NCI-H1092 (cell line): ENCODE results near the gene SCN4A.
"Not testable (repeated sequence)": the region's sequence is repeated elsewhere in the genome, so short reads cannot be mapped to it uniquely, and the experiment has no call there.

ENCODE experiments used
- DNase-seq: peaks from one replicate; lab custom pipeline; 2025; lab: John Stamatoyannopoulos, UW

Gene SCN4A

GRCh38 chr17:63934183-63935112, 38.3 kb downstream of the SCN4A start:
- DNase-seq: no peak

GRCh38 chr17:63933598-63933997, 39.1 kb downstream of the SCN4A start:
- DNase-seq: no peak

GRCh38 chr17:63932721-63933120, 40.0 kb downstream of the SCN4A start:
- DNase-seq: no peak

GRCh38 chr17:63931981-63932561, 40.6 kb downstream of the SCN4A start, which contains the start of gene CD79B:
Gene CD79B (minus strand): TSS chr17:63932331. CDS start chr17:63932261, 70 bp downstream.
- no peak for DNase-seq

GRCh38 chr17:63930951-63931575, 41.7 kb downstream of the SCN4A start:
- DNase-seq: no peak

- DNase-seq: no peak
These were observed 42.6 kb downstream of the SCN4A start for GRCh38 chr17:63929860-63930766.

GRCh38 chr17:63928966-63929695, 43.6 kb downstream of the SCN4A start:
- DNase-seq: no peak

- no peak for DNase-seq
These were observed 44.5 kb downstream of the SCN4A start for GRCh38 chr17:63928172-63928666.

- DNase-seq: no peak
These were observed 45.1 kb downstream of the SCN4A start for GRCh38 chr17:63927464-63928171.

- no peak for DNase-seq
These were observed 46.6 kb downstream of the SCN4A start for GRCh38 chr17:63926164-63926563.

- no peak for DNase-seq
These were observed 47.1 kb downstream of the SCN4A start for GRCh38 chr17:63925615-63926014.

- not testable (repeated sequence) for DNase-seq
These were observed 50.3 kb downstream of the SCN4A start for GRCh38 chr17:63922402-63922801.

GRCh38 chr17:63920779-63921178, 51.9 kb downstream of the SCN4A start:
- not testable (repeated sequence) for DNase-seq

GRCh38 chr17:63920050-63920449, 52.7 kb downstream of the SCN4A start:
- DNase-seq: not testable (repeated sequence)

GRCh38 chr17:63919311-63919723, 53.4 kb downstream of the SCN4A start:
- DNase-seq: no peak

GRCh38 chr17:63918789-63919305, 53.9 kb downstream of the SCN4A start, which contains the start of gene GH1:
Gene GH1 (minus strand): TSS chr17:63918839. CDS start chr17:63918776, 63 bp downstream.
- DNase-seq: not testable (repeated sequence)

GRCh38 chr17:63918305-63918704, 54.4 kb downstream of the SCN4A start:
- DNase-seq: no peak

- DNase-seq: no peak
These were observed 55.1 kb downstream of the SCN4A start for GRCh38 chr17:63917646-63918045.

GRCh38 chr17:63917206-63917605, 55.5 kb downstream of the SCN4A start:
- DNase-seq: not testable (repeated sequence)
